GM21528 (cell line): ENCODE results near the gene SPATC1L.

ENCODE experiments used
- ATAC-seq: cut with Tn5 transposase; IDR thresholded peaks from one replicate; pipeline ENCODE4 v1.9.1; 2021; ENCODE audit warnings: mild to moderate bottlenecking, moderate library complexity; ENCODE audit not compliant: unreplicated experiment, low FRiP score

The SPATC1L gene

DNA sequence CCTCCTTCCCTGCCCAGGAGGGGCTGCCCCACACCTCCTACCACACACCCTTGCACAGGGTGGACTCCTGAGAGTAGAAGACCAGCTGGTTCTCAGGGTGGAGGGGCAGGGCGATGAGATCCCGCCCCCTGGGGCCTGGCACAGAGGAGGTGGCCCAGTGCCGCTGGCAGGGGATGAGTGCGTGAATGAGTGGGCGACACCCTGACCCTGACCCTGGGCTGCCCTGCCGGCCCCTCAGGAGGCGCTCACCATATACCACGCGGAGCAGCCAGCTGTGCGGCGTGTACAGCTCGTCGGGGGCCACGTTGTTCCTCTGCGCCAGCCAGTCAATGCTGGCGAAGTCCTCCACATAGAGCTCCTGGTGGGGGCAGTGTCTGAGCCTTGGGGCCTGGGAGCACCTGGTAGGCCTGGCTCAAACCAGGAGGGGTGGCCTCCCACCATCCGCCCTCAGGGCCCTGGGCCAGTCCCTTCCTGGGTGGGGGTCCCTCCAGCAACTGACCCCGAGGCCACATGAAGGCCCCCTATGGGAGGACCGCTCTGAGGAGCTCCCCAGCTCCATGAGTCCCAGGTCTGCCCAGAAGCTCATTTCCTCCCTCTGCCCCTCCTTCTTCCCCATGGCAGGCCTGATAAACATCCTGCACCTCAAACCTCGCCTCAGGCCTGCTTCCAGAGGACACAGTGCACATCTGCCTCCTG lies 31.3 kb upstream of the SPATC1L start:
- no peak for ATAC-seq

DNA sequence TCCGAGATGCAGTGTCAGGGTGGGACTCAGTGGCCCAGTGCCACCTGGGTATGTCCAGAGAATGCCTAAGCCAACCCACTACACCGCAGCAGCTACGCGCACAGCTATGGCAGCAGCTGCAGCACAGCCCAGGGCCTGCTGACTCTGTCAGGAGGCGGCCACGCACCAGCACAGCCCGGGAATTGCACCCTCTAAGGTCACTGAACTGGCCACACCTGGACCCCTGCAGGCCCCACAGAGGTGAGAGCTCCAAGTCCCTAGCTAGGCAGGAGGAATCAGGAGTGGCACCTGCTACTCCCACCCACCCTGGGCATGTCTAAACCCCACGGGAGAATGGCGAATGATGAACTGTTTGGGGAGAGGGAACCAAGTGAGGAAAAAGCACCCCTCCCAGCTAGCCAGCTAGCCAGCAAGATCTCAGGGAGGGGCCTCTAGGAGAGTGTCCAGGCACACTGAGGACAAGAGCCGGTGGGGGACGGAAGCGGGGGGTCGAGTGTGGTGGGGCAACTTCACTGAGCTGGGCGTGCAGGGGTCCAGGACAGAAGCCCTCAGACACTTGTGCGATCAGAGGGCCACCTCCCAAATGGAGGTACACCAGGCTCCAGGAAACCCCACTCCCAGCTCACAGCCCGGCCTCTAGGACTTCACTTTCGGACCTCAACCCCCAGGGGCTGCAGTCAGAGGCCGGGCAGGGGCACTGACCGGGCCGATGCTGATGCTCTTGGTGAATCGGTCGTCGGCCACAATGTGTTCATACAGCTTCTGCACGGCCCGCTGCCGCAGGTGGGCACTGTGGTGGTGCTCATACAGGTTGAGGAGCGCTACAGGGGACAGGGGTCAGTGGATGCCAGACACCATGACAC lies 30.4 kb upstream of the SPATC1L start:
- no peak for ATAC-seq

DNA sequence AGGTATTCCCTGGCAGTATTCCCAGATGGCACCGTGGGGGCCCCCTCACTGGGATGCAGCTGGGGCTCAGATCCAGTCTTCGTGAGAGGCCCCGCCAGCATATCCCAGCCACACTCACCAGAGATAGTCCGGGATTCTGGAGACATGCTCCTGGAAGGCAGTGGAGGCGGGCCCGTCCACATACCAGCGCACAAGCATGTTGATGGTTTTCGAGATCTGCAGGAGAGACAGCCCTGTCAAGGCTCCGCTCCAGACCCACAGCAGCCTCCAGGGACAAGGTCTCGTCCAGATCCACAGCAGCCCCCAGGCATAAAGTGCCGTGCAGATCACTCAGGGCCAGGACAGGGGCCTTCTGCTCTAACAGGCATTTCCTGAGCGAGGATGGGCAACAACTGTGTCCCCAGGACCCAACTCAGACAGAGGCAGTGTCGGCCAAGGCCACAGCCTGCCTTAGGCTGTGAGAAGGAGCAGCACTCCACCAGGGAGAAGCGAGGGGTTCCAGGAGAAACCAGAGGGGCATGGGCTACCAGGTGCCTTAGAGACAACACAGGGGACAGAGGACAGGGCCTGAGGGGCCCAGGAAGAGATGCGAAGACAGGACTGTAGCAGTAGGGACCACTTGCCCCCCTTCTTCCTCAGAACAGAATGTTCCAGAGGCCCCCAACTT lies 29.5 kb upstream of the SPATC1L start:
- no peak for ATAC-seq

DNA sequence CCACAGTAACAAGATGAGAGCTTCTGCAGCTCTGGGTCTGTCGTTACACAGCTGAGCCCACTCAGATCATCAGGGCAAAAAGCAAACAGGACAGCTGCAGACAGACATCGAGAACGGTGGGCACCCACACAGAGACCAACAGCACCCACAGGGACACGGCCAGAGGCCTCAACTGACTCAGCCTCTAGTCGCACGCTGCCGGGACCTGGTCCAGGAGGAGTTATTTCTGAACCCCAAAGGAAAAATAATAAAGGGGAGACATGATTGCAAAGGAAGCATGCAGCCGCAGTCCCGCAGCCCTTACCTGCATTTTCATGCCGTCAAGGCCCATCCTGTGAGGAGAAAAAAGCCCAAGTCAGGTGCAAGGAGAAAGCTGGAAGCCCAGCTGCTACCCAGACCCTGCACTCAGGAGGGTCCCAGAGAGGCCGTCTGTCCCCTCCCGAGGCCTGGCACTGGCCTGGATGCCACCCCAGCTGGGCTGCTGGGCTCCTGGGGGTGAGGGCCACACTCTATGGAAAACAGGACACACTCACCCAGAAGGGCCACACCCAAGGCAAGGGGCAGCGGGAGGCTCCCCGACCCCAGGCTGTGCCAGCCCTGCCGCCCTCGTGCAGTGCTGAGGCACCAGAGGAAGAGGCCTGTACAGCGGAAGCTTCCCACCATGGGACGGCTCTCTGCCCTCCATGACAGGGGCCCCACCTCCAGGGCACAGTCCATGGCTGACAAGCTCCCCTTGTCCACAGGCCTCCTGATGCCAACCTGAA lies 28.6 kb upstream of the SPATC1L start:
- ATAC-seq: no peak

DNA sequence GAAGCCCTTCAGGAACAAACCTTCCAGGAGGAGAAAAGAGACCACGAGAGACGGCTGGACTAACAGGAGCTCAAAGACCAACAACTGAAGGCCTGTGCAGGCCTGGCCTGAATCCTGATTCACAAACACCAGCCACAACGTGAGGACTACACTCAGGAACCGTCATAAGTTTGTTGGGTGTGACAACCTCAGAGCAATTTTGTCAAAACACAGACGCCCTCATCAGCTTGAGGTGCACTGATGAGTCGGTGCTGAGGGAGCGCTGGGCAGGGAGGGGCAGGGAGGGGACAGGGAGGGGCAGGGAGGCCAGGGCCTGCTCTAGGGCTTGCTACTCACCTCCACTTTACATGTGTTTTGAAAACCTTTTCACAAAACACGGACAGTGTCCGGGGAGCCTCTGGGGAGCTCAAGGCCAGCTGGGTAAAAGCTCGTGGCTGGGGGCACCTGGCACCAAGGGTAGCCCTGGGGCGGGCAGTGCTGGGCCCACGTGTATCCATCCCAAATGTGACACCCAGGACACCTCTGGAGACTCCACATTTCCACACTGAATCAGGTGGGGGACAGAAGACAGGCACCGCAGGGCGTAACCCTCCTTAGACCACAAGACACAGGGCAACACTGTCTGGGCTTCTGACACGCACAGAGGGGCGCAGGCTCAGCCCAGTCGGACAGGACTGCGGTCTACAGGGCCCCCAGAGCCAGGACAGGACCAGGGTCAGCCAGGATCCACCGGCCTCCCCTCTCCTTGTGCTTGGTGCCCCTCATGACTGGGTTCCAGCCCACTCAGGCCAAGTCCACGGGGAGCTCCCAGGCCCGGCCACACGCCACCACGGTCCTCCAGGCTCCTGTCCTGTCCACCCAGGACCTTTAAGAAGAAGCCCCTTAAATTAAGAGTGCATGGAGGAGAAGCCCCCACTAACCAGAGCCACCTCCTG lies 27.8 kb upstream of the SPATC1L start:
- ATAC-seq: no peak

DNA sequence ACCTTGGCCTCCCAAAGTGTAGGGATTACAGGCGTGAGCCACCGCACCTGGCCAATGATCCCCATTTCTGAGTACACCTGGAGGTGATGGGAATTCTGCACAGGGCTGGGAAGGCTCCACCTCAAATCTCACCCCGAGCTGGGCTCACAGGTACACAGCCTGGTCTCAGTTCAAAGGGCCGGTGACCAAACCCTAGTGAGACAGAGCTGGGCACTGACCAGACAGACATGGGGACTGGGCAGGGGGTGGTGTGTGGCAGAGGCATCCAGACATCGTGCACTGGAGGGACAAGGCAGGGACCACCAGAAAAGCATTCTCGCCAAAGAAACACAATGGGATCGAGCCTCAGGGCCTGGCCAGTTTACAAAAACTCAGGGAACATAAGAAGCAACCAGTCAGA lies 27.1 kb upstream of the SPATC1L start:
- ATAC-seq: no peak

DNA sequence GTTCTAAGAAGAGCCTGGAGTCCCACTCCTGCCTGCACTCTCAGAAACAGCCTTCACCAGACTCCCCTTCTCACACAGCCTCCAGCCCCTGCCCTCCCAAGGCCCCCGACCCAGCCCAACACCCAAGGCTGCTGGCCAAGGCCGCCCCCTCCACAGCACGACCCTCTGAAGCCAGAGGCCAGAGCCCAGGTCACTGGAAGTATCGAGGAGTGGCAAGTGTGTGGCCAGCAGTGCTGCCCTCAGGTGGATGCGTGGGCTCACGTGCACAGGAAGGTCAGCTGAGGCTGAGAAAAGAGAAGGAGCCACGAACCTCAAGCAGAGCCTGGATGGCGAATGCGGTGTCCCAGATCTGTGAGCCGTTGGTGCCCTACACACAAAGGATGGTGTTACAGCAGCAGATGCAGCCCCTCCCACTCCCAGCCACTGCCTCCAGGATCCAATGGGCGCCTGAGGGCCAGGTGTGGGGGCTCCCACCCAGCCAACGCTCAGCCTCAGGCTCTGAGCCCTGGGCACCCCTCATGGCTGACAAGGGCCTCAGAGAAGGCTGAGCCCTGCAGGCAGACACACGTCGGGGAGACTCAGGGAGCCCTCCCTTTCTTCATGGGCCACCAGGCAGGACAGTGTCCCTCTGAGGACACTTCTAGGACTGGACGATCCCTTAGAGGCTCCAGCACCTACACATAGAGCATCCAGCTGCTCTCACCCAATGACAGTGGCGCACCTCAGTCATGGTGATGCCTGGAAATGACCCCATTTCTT lies 26.3 kb upstream of the SPATC1L start:
- no peak for ATAC-seq

DNA sequence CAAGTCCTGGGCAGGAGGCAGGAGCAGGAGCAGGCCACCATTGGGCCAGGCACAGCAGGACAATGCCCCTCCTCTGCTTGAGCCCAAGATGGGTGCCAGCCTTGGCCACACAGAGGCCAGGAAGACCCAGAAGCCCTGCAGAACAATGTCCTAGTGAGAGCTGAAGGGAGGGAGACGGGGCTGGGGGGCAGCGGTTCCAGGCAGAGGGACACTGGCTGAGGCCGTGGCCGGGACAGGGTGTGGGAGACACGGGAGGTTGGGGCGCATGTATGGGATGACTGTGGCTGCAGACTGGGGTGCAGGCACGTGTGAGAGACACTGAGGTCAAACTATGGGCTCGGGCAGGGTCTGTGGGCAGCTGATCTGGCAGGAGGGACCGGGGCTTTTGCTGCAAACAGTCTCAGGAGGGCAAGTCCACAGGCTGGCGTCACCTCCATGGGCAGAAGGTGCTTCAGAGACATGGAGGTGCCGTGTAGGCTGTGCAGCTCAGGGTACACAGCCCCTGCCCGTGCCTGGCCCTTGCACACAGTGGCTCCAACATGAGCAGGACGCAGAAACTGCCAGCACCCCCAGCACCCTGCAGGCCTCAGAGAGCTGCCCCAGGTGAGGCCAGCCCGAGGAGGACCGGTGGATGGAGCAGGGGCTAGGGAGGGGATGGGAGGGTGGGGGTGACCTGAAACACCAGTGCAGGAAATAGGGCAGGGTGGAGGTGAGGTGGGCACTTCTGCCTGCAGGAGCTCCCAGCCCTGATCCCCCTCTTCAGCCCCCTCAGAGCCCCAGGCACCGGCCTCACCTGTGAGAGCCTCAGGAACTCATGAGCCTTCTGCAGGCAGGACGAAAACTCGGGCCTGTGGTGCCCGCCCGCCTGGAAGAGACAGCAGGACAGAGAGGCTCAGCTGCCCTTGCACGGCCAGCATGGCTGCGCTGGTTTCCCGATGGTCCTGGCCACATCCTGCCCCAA lies 24.8 kb upstream of the SPATC1L start:
- ATAC-seq: no peak

DNA sequence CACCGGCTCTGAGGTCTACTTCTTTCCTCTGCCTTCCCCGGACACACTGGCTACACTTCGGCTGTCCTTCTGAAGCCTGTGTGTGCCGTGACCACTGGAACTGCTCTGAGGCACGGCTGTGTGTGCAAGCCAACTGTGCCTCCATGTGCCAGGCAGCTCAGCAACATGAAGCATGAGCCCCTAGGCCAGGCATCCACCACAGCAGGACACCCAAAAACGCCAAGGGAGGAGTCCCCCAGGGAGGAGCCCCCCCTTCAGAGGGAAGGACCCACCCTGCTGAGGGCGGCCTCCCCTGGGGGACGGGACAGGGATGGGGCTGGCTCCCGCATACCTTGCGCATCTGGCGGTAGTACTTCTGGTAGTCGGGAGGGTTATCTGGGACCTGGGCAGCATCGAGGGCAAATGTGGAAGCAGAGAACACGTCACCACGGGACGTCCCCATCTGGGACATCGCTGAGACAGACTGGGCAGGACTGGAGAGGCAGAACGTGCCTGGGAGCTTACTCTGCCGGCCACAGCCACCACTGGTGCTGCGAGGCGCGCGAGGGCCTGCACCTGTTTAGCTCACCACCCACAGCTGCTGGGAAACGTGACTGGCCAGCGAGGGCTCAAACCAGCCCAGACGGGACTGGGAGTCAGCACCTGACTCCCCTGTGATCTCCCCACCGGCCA lies 23.8 kb upstream of the SPATC1L start:
- no peak for ATAC-seq

DNA sequence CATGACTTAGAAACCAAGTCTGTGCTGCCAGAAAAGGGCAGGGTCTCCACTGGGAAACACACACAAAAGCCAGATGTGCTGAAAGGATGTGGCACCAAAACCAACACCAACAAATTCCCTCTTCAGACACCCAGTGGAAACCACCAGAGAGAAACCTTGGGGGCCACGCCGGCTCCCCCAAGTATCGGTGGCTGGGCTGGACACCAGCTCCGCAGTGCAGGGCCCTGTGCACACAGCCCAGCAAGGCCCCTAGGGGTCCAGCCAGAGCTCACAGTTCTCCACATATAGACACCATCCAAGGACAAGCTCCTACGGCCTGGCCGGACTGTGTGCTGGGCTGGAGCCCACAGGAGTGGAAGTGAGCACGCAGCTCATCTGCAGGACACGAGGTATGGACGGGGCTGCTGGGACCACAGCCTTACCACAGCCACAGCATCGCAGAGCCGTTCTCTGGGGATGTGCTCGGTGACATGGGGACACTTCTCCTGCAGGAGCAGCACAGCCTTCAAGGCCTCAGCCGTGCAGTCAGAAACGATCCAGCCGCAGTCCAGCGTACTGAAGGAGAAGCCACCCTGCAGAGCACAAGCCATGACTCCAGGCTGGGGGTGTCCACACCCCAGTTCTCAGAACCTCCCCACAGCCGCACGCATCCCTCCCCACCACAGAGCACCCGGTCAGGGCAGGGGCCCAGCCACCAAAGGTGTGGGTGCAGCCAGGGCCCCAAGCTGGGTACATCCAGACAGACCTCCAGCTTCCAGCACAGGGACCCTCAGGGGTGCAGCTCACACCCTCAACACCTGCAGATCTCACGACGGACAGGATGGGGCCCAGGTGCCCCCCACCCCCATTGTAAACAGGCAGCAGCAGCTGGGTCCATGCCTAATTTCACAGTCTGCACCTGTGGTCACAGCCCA lies 23.0 kb upstream of the SPATC1L start:
- no peak for ATAC-seq

DNA sequence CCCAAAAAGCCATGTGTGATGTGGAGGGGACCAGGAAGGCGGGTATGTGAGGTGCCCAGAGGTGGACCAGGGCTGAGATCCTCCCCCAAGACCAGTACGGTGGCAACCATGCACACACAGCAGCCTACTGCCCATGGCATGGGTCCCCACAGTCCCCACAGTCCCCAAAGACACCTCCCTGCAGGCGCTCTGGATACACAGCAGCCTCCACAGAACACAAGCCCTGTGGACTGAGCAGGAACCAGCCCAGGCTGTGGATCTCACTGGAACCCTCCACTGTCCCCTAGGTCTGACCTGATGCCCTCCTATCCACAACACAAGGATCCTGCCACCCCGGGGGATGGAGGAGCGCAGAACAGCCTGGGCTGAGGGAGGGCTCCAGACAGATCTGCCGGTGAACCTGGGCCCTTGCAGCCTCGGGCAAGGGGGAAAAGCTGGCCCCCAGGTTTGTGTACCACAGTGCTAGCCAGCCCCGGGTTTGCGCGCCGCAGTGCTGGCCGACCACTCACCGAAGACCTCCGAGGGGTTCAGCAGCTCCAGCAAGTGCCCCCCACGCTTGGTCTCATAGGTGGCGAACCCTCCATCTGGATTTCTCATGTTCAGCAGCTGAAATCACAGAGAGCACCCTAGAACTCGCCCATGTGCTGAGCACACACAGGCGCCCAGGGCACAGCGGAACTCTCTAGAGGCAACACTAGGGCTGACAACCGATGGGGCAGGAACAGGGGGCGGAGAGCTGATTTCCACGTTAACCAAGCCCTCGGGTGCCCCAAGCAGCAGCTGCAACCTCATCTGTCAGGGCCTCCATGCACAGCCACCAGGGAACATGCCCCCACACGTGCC lies 22.1 kb upstream of the SPATC1L start:
- no peak for ATAC-seq

DNA sequence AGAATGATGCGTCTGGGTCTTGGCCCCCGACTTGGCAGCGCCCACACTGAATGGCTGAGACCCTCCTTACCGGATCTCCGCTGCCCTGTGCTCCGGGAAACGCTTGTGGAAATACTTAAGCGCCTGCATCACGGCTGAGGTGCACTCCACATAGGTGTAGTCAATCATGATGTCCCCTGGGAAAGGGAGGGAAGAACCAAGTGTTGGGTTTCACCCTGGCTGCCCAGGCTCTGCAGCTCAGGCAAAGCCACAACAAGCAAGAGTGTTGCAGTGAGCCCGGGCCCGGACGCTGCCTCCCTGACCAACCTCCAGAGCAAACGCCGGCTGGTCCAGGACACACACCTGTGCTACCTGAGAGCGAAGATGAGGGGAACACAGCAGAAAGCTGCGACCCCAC lies 21.5 kb upstream of the SPATC1L start:
- ATAC-seq: no peak

DNA sequence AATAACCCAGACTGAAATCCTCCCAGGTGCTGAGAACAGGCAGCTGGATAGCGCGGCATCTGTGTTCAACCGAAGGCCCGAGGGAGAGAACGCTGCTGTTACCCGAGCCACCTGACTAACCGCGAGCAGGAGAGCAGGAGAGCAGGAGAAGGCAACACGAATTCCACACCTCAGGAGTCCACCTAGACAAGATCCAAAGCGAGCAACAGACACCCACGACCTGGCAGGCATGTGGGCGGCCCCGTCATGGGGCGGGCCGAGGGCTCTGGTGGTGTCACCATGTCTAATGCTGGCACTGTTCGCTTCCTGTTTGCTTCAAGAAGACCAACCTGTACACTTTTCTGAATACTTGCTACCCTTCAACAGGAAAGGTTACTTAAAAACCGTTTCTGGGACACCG lies 20.9 kb upstream of the SPATC1L start:
- no peak for ATAC-seq

DNA sequence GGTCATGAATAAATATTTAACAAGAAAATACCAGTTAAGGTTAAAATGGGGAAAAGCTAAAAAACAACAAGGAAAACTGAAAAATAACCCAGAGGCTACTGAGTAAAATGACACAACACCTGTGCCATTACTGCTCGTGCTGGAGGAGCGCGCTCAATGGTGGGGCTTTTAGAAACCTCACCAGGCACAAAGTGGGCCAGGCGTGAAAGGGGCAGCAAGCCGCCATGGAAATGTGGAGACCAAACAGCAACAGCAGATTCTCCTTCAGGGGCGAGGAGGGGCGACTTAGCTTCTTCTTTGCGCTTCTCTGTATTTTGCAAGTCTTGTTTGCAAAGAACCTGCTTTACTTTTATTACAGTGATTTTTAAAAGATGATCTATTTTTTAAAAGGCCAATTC lies 18.9 kb upstream of the SPATC1L start:
- ATAC-seq: no peak

DNA sequence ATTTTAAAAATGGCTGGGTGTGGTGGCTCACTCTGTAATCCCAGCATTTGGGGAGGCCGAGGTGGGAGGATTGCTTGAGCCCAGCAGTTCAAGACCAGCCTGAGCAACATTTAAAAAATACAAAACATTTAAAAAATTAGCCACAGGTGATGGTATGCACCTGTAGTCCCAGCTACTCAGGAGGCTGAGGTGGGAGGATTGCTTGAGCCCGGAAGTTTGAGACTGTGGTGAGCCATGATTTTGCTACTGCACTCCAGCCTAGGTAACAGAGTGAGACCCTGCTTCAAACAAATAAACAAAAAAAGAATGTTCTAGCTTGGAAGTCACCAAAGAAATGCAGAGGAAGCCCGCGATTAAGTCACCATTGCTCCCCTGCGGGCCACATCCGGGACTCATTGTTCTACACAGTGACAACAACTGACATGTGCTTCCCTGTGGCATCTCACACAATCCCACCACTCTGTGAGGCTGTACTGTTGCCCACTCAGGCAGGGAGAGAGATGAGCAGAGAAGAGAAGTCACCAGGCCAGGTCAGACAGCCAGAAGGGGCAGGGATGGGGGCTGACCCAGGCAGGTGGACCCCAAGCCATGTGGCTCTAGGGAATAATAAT lies 18.4 kb upstream of the SPATC1L start:
- ATAC-seq: no peak
